AG04450 (cell line): ENCODE data around the gene JUP. TPM values are rescaled to one million over a fixed set of nuclear protein-coding genes. Genes with fewer than 3 reads are reported as not detected.

ENCODE experiments used
- CTCF ChIA-PET: fragments of 300-600, 350-600 bp; formaldehyde crosslinking; extraction: SDS; loops from one replicate; lab custom pipeline; 2022; ENCODE audit warnings: antibody characterized with exemption, inconsistent platforms; lab: Charles Lee
- POLR2A ChIA-PET: fragments of 350-600 bp; formaldehyde crosslinking; extraction: SDS; loops from one replicate; lab custom pipeline; 2021; ENCODE audit warnings: antibody characterized with exemption, inconsistent platforms; lab: Yijun Ruan, JAX
- DNase-seq: peaks from one replicate; pipeline ENCODE4 v3.0.0-alpha.2; 2011; ENCODE audit warnings: low read depth, low spot score
- H3K27ac ChIP-seq: one replicate; pipeline ENCODE4 v1.5.1; 2012; ENCODE audit warnings: low read depth, low read length, control low read depth
- H3K27me3 ChIP-seq: one replicate; pipeline ENCODE4 v1.6.0; 2012; ENCODE audit warnings: low read length; ENCODE audit not compliant: control insufficient read depth, insufficient read depth
- H3K4me3 ChIP-seq: 2 replicates; pipeline ENCODE4 v1.5.1; 2011; ENCODE audit warnings: mild to moderate bottlenecking, low read depth, low read length, control low read depth
- H3K9me3 ChIP-seq: 2 replicates; pipeline ENCODE4 v1.5.1; 2012; ENCODE audit warnings: low read length; ENCODE audit not compliant: control insufficient read depth, insufficient read depth
- polyA plus RNA-seq: library from polyadenylated mRNA; depleted of rRNA; stranded (reverse); fragments of >200 nt; gene quantifications from 2 replicates; pipeline ENCODE4 v1.2.3, GENCODE V29; 2011
- TF ChIP-seq, protein P1 (sequence below): IDR thresholded peaks from 2 replicates; pipeline ENCODE4 v1.5.1; 2011; ENCODE audit warnings: low read depth, low read length, control low read depth, inconsistent platforms

The JUP gene
- polyA plus RNA-seq, 1 experiment = 13.5 TPM

DNA sequence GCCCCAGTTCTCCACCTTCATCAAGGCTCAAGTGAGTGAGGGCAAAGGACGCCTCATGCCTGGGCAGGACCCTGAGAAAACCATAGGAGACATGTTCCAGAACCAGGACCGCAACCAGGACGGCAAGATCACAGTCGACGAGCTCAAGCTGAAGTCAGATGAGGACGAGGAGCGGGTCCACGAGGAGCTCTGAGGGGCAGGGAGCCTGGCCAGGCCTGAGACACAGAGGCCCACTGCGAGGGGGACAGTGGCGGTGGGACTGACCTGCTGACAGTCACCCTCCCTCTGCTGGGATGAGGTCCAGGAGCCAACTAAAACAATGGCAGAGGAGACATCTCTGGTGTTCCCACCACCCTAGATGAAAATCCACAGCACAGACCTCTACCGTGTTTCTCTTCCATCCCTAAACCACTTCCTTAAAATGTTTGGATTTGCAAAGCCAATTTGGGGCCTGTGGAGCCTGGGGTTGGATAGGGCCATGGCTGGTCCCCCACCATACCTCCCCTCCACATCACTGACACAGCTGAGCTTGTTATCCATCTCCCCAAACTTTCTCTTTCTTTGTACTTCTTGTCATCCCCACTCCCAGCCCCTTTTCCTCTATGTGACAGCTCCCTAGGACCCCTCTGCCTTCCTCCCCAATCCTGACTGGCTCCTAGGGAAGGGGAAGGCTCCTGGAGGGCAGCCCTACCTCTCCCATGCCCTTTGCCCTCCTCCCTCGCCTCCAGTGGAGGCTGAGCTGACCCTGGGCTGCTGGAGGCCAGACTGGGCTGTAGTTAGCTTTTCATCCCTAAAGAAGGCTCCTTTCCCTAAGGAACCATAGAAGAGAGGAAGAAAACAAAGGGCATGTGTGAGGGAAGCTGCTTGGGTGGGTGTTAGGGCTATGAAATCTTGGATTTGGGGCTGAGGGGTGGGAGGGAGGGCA, 36.0 kb upstream of the JUP start:
- no peak for DNase-seq
- Histone ChIP-seq H3K9me3 (no peaks in the 10 kb centered on the region), H3K27ac (peak overlapping the region; percentile 21), H3K4me3 (no peak overlapping the region), H3K27me3 (no peaks in the 10 kb centered on the region)
- TF ChIP-seq, protein P1, sequence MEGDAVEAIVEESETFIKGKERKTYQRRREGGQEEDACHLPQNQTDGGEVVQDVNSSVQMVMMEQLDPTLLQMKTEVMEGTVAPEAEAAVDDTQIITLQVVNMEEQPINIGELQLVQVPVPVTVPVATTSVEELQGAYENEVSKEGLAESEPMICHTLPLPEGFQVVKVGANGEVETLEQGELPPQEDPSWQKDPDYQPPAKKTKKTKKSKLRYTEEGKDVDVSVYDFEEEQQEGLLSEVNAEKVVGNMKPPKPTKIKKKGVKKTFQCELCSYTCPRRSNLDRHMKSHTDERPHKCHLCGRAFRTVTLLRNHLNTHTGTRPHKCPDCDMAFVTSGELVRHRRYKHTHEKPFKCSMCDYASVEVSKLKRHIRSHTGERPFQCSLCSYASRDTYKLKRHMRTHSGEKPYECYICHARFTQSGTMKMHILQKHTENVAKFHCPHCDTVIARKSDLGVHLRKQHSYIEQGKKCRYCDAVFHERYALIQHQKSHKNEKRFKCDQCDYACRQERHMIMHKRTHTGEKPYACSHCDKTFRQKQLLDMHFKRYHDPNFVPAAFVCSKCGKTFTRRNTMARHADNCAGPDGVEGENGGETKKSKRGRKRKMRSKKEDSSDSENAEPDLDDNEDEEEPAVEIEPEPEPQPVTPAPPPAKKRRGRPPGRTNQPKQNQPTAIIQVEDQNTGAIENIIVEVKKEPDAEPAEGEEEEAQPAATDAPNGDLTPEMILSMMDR = no peak
- ChIA-PET CTCF (interaction anchor here (0.8 kb wide), 1 partner anchor 20 kb away, joined by 3 read pairs; no protein-coding TSS in a partner anchor), POLR2A (interaction anchor here (0.7 to 0.8 kb wide), 2 partner anchors 42 to 144 kb away, joined by 3 read pairs; partner anchors contain the start of gene CNP)

GRCh38 chr17:41821776-41822175, 35.3 kb upstream of the JUP start:
- H3K9me3 ChIP-seq = no peaks in the 10 kb centered on the region
- no peak overlapping the region for H3K4me3 ChIP-seq
- ChIA-PET POLR2A (no interaction called here), CTCF (no interaction called here)
- peak overlapping the region; percentile 21 for H3K27ac ChIP-seq
- no peak for DNase-seq
- no peaks in the 10 kb centered on the region for H3K27me3 ChIP-seq
- TF ChIP-seq, protein P1 = no peak

- TF ChIP-seq, protein P1 = no peak
- POLR2A ChIA-PET = no interaction called here
- Histone ChIP-seq H3K4me3 (no peak overlapping the region), H3K27me3 (no peaks in the 10 kb centered on the region), H3K9me3 (no peaks in the 10 kb centered on the region), H3K27ac (no peak overlapping the region)
- DNase-seq = no peak
- CTCF ChIA-PET = no interaction called here
Measured at GRCh38 chr17:41818024-41818423, 31.5 kb upstream of the JUP start.

GRCh38 chr17:41816637-41817320, 30.3 kb upstream of the JUP start:
- TF ChIP-seq, protein P1 = no peak
- POLR2A ChIA-PET = no interaction called here
- CTCF ChIA-PET = interaction anchor here (0.7 kb wide), 1 partner anchor 15 kb away, joined by 3 read pairs; no protein-coding TSS in a partner anchor

More at GRCh38 chr17:41816637-41817320, 30.3 kb upstream of the JUP start:
- Histone ChIP-seq H3K27ac (no peak overlapping the region), H3K27me3 (no peaks in the 10 kb centered on the region), H3K4me3 (no peak overlapping the region), H3K9me3 (no peaks in the 10 kb centered on the region)
- DNase-seq = no peak
